ENCODE measurements around the gene SNX33.
"Not testable (repeated sequence)": the region's sequence is repeated elsewhere in the genome, so short reads cannot be mapped to it uniquely, and the experiment has no call there.

SNX33 gene

GRCh38 chr15:75683646-75684312 is 36.1 kb downstream of the SNX33 start:
- H3K36me3 Mint-ChIP-seq (ENCODE audit: low read depth); H3K9me3 Mint-ChIP-seq; H3K27me3 Mint-ChIP-seq (ENCODE audit: low read depth); H3K4me1 Mint-ChIP-seq; H3K4me3 Mint-ChIP-seq: not testable (repeated sequence)
- TF ChIP-seq, protein P1, sequence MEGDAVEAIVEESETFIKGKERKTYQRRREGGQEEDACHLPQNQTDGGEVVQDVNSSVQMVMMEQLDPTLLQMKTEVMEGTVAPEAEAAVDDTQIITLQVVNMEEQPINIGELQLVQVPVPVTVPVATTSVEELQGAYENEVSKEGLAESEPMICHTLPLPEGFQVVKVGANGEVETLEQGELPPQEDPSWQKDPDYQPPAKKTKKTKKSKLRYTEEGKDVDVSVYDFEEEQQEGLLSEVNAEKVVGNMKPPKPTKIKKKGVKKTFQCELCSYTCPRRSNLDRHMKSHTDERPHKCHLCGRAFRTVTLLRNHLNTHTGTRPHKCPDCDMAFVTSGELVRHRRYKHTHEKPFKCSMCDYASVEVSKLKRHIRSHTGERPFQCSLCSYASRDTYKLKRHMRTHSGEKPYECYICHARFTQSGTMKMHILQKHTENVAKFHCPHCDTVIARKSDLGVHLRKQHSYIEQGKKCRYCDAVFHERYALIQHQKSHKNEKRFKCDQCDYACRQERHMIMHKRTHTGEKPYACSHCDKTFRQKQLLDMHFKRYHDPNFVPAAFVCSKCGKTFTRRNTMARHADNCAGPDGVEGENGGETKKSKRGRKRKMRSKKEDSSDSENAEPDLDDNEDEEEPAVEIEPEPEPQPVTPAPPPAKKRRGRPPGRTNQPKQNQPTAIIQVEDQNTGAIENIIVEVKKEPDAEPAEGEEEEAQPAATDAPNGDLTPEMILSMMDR (IDR thresholded peaks at IDR 0.05; ENCODE audit: unreplicated experiment in 3 of 3): peak; percentile 80 to 87 (median 84)
- H3K27ac Mint-ChIP-seq: peak overlapping the region in 1 of 3 experiments; percentile 48

GRCh38 chr15:75684648-75685047 is 36.9 kb downstream of the SNX33 start:
- H3K36me3 Mint-ChIP-seq (ENCODE audit: low read depth): peaks cover 4% of the 10 kb centered on the region
- no peaks in the 10 kb centered on the region for H3K4me1 Mint-ChIP-seq
- no peak overlapping the region for H3K27ac Mint-ChIP-seq
- no peaks in the 10 kb centered on the region for H3K27me3 Mint-ChIP-seq (ENCODE audit: low read depth)
- H3K4me3 Mint-ChIP-seq: no peak overlapping the region
- no peaks in the 10 kb centered on the region for H3K9me3 Mint-ChIP-seq
- TF ChIP-seq, protein P1 (IDR thresholded peaks at IDR 0.05; ENCODE audit: unreplicated experiment in 3 of 3): no peak

- TF ChIP-seq, protein P1 (IDR thresholded peaks at IDR 0.05; ENCODE audit: unreplicated experiment in 3 of 3): no peak
- Mint-ChIP-seq H3K27me3 (ENCODE audit: low read depth) (no peaks in the 10 kb centered on the region), H3K4me3 (no peak overlapping the region), H3K27ac (no peak overlapping the region), H3K9me3 (no peaks in the 10 kb centered on the region), H3K36me3 (ENCODE audit: low read depth) (peaks cover 4% of the 10 kb centered on the region), H3K4me1 (no peaks in the 10 kb centered on the region)
These were observed 37.5 kb downstream of the SNX33 start for GRCh38 chr15:75685195-75685594.

GRCh38 chr15:75686212-75686642 is 38.5 kb downstream of the SNX33 start:
- H3K9me3 Mint-ChIP-seq; H3K36me3 Mint-ChIP-seq (ENCODE audit: low read depth); H3K27me3 Mint-ChIP-seq (ENCODE audit: low read depth); H3K4me1 Mint-ChIP-seq; H3K4me3 Mint-ChIP-seq; H3K27ac Mint-ChIP-seq: not testable (repeated sequence)
- TF ChIP-seq, protein P1 (IDR thresholded peaks at IDR 0.05; ENCODE audit: unreplicated experiment in 3 of 3): peak; percentile 77 to 80 (median 78)

GRCh38 chr15:75687486-75688277 is 40.0 kb downstream of the SNX33 start:
- H3K4me1 Mint-ChIP-seq: peaks cover 5% of the 10 kb centered on the region
- no peaks in the 10 kb centered on the region for H3K9me3 Mint-ChIP-seq
- H3K27ac Mint-ChIP-seq: peak overlapping the region in 1 of 3 experiments; percentile 3
- H3K36me3 Mint-ChIP-seq (ENCODE audit: low read depth): peaks cover 4% of the 10 kb centered on the region
- H3K27me3 Mint-ChIP-seq (ENCODE audit: low read depth): no peaks in the 10 kb centered on the region
- H3K4me3 Mint-ChIP-seq: no peak overlapping the region
- TF ChIP-seq, protein P1 (IDR thresholded peaks at IDR 0.05; ENCODE audit: unreplicated experiment in 3 of 3): no peak

DNA sequence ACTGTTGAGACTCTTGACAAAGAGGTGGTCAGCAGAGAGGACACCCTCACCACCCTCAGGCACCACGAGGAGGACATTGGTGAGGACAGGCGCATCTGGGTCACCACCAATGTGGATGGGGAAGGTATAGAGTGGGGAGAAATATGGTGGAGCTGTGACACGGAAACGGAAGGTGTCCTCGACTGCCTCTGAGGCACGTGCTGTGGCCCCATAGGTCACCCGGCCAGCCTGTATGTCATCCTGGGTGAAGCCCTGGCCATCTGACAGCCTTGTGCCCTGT is 40.5 kb downstream of the SNX33 start:
- Mint-ChIP-seq H3K27me3 (ENCODE audit: low read depth) (no peaks in the 10 kb centered on the region), H3K4me1 (peaks cover 5% of the 10 kb centered on the region), H3K27ac (peak overlapping the region in 1 of 3 experiments; percentile 3), H3K4me3 (no peak overlapping the region), H3K9me3 (no peaks in the 10 kb centered on the region), H3K36me3 (ENCODE audit: low read depth) (peaks cover 4% of the 10 kb centered on the region)
- TF ChIP-seq, protein P1 (IDR thresholded peaks at IDR 0.05; ENCODE audit: unreplicated experiment in 3 of 3): no peak

All from nephron (organoid).